GM08714 (cell line): ENCODE results near the gene DCTN3.

ENCODE experiments used
- H3K4me3 ChIP-seq: fragments of 200-500 bp; sonication (Bioruptor generic); 2 replicates; pipeline ENCODE4 v1.5.1; 2014; ENCODE audit warnings: mild to moderate bottlenecking, low read length, inconsistent platforms
- ZNF274 ChIP-seq: IDR thresholded peaks from 2 replicates; pipeline ENCODE4 v1.6.1; 2012; ENCODE audit warnings: mild to moderate bottlenecking, low read depth, low read length

The DCTN3 gene

GRCh38 chr9:34637356-34638137 is 17.3 kb upstream of the DCTN3 start, which contains the start of gene SIGMAR1:
Gene SIGMAR1 (minus strand): TSS chr9:34637787. CDS start chr9:34637697, 90 bp downstream.
- no peak for TF ChIP-seq ZNF274
- peak within 1 kb of the TSS; percentile 66; the same call in 1 of the 2 replicates for H3K4me3 ChIP-seq

- TF ChIP-seq ZNF274 = no peak
- peak overlapping the region; percentile 66; the same call in 1 of the 2 replicates for H3K4me3 ChIP-seq
These were observed 16.6 kb upstream of the DCTN3 start for GRCh38 chr9:34636791-34637355.

GRCh38 chr9:34635556-34635955 is 15.3 kb upstream of the DCTN3 start:
- no peak for TF ChIP-seq ZNF274
- no peak overlapping the region for H3K4me3 ChIP-seq

DNA sequence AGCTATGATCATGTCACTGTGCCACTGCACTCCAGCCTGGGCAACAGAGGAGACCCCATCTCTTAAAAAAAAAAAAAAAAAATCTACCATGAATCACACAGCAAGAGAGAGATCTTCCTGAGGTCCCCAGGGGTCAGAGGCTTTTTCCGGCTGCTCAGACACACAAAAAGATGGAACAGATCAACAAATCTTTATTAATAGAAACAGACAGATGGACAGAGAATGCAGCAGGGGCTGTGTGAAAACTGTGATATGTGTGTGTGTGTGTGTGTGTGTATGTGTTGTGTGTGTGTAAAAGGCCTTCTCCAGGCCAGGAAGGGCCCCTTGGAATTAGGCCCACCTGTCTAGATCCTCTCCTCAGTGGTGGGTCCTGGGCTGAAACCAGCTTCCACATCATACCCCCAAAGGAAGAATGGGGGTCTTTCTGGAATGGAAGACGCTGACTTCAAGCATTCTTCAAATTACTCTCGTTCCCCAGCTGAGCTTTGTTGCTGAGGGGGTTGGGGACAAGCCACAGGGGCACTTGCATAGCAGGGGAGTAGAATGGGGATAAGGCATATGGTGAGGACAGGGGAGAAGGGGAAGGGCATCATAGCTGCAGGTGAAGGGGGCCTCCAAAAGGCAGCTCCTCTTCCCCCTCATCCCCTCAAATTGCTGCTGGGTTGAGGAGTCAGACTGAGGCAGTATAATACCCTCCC is 14.4 kb upstream of the DCTN3 start:
- TF ChIP-seq ZNF274 = no peak
- no peak overlapping the region for H3K4me3 ChIP-seq

- no peak overlapping the region for H3K4me3 ChIP-seq
- TF ChIP-seq ZNF274 = no peak
These were observed 13.7 kb upstream of the DCTN3 start for GRCh38 chr9:34633851-34634550.

DNA sequence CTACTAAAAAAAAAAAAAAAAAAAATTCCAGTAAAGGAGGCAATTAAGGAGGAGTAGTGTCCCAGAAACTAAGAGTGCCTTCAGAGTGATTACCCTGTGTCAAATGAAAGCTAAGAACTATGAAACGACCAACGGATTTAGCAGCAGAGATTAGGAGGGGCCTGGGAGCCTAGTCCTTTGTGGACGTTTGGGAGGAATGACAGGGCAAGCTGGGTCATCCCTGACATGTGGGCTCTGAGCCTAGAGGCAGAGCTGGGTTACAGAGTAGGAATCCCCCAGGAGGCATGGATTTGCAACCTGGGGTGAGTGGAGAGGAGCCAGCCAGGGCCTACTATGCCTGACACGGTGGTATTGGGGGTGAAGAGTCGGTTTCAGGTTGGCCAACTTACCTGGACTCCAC is 12.9 kb upstream of the DCTN3 start:
- TF ChIP-seq ZNF274 = no peak
- H3K4me3 ChIP-seq = no peak overlapping the region

- no peak for TF ChIP-seq ZNF274
- H3K4me3 ChIP-seq = no peak overlapping the region
These were observed 10.3 kb upstream of the DCTN3 start for GRCh38 chr9:34630402-34631154.

GRCh38 chr9:34629491-34629808 is 9.2 kb upstream of the DCTN3 start:
- no peak overlapping the region for H3K4me3 ChIP-seq
- no peak for TF ChIP-seq ZNF274

DNA sequence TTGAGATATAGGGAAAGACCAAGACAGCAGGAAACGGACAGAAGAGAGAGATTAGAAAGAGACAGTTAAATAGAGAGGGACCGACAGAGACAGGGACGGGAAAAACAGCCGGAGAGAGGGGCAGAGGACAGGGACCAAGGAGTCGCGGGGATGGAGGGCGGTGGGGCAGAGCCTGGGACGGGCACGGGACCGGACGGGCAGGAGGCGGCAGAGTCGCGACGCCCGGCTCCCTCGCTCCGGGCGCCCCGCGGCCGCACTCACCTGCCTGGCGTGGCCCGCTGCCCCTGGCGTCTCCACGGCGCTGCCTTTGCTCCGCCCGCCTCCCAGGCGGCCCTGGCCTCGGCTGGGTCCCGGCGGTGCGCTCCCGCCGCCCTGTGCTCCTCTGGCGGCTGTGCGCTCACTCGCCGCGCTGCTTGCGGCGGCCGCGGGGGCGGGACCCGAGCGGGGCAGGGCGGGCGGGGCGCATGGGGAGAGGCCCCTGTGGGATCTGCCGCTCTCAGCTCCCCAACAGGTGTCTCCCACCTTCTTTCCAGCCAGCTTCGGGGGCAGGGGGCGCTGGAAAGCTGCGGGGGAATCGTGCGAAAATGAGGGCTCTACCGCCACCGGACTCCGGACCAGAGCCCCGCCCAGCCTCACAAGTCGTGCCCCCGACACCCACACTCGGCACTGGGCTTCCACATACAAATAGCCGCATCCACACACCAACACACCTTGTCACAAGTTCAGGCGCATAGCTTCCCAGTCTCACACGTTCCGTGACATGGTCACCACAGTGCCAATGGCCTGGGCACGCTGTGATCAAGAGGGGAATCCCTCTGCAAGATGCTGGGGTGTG is 8.6 kb upstream of the DCTN3 start, which contains the start of gene ARID3C:
TSS of gene ARID3C (minus strand) at position 411 of the 835 bp plus-strand sequence. CDS start 1,052 bp downstream, outside the sequence.
- no peak for TF ChIP-seq ZNF274
- H3K4me3 ChIP-seq = no peak within 1 kb of the TSS; the same call in 1 of the 2 replicates

DNA sequence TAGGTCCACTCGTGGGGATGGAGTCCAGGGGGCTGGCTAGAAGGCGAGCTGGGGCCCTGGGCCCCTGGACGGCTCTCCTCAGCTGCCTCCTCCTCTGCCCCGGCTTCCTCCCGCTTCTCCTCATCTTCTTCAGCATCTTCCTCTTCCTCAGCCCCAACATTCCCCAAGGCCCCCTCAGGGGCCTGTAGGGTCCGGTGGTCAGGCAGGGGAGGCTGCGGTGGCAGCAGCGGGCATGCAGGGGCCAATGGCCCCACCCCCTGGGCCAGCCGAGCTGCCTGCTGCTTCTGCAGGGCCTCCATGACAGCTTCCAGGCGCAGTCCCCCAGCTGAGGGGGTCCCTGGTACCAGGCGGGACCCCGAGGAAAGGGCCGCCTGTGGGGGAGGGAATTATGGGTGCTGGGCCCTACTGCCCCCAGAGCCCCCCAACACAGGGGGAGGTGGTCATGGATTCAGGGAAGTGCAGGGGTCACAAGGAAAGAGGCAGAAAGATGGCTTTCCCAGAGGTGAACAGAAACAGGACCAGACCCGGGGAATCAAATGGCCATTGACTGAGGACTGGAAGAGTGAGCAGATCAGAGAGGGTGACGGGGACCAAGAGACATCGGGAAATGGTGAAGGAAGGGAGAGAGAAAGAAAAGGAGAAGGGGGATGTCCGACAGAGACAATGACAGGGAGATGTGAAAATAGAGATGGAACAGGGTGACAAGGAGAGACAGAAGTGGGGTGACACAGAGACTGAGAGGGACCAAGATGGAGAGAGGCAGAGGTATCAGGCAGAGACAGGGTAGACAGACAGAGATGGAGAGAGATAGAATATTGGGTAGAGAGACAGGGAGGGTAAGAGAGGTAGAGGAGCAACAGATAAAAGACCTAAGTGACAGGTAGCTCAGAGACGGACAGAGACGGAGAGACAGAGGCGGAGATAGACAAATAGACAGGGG is 7.7 kb upstream of the DCTN3 start:
- no peak for TF ChIP-seq ZNF274
- no peak overlapping the region; the same call in 1 of the 2 replicates for H3K4me3 ChIP-seq

GRCh38 chr9:34625186-34625486 is 4.8 kb upstream of the DCTN3 start:
- no peak overlapping the region for H3K4me3 ChIP-seq
- no peak for TF ChIP-seq ZNF274
